DOHH2 (cell line): Measurements from ENCODE around the gene MAP4K5.

ENCODE experiments used
- H3F3A ChIP-seq: fragments of 200-600 bp; sonication (generic), shearing (Covaris generic); 2 replicates; pipeline ENCODE4 v1.6.0; 2016; ENCODE audit warnings: antibody characterized with exemption, mild to moderate bottlenecking; ENCODE audit not compliant: control insufficient read depth, insufficient read depth
- H3K27ac ChIP-seq: fragments of 200-600 bp; sonication (generic); 2 replicates; pipeline ENCODE4 v1.5.1; 2014; ENCODE audit warnings: low read depth, mild to moderate bottlenecking, low read length, moderate library complexity
- H3K27me3 ChIP-seq: fragments of 200-600 bp; sonication (generic); 2 replicates; pipeline ENCODE4 v1.6.1; 2014; ENCODE audit warnings: mild to moderate bottlenecking, low read length, mixed read lengths; ENCODE audit not compliant: control insufficient read depth
- H3K36me3 ChIP-seq: fragments of 200-600 bp; sonication (generic); 2 replicates; pipeline ENCODE4 v1.6.1; 2014; ENCODE audit warnings: mild to moderate bottlenecking, low read length, moderate library complexity, mixed read lengths; ENCODE audit not compliant: control insufficient read depth
- H3K4me1 ChIP-seq: fragments of 200-600 bp; sonication (generic); 2 replicates; pipeline ENCODE4 v1.6.1; 2014; ENCODE audit warnings: mild to moderate bottlenecking, low read length, mixed read lengths; ENCODE audit not compliant: control insufficient read depth
- H3K4me2 ChIP-seq: fragments of 200-600 bp; sonication (generic); 2 replicates; pipeline ENCODE4 v1.6.0; 2014; ENCODE audit warnings: mild to moderate bottlenecking, low read length, moderate library complexity
- H3K4me3 ChIP-seq: fragments of 200-600 bp; sonication (generic); 2 replicates; pipeline ENCODE4 v1.5.1; 2014; ENCODE audit warnings: mild to moderate bottlenecking, low read length, mixed read lengths
- H3K79me2 ChIP-seq: fragments of 200-600 bp; sonication (generic); 2 replicates; pipeline ENCODE4 v1.6.1; 2014; ENCODE audit warnings: mild to moderate bottlenecking, low read length, mixed read lengths; ENCODE audit not compliant: control insufficient read depth
- H3K9me2 ChIP-seq: fragments of 200-600 bp; sonication (generic); replicated peaks from 2 replicates; pipeline ENCODE4 v1.6.1; 2014; ENCODE audit warnings: mild to moderate bottlenecking, low read length, mixed read lengths; ENCODE audit not compliant: control insufficient read depth
- H3K9me3 ChIP-seq: fragments of 200-600 bp; sonication (generic); 2 replicates; pipeline ENCODE4 v1.6.1; 2014; ENCODE audit warnings: antibody characterized with exemption, low read length, mixed read lengths; ENCODE audit not compliant: control insufficient read depth, insufficient read depth
- H4K20me1 ChIP-seq: fragments of 200-600 bp; sonication (generic); 2 replicates; pipeline ENCODE4 v1.6.0; 2014; ENCODE audit warnings: low read depth, mild to moderate bottlenecking, antibody characterized with exemption, low read length, moderate library complexity; ENCODE audit not compliant: control insufficient read depth, insufficient read depth
- EZH2phosphoT487 ChIP-seq: fragments of 200-600 bp; sonication (generic); IDR thresholded peaks from 2 replicates; pipeline ENCODE4 v1.6.1; 2017; ENCODE audit warnings: borderline replicate concordance, mild to moderate bottlenecking, antibody characterized with exemption, low read length, moderate library complexity, mixed read lengths
- TF ChIP-seq, protein P1 (sequence below): fragments of 200-600 bp; sonication (generic); IDR thresholded peaks from one replicate; pipeline ENCODE4 v1.5.1; 2014; ENCODE audit warnings: antibody characterized with exemption, mild to moderate bottlenecking, low read depth, low read length; ENCODE audit not compliant: poor library complexity, severe bottlenecking

The MAP4K5 gene

GRCh38 chr14:50417853-50418252 lies 114.5 kb downstream of the MAP4K5 start:
- no peaks in the 10 kb centered on the region for H4K20me1 ChIP-seq
- no peak overlapping the region for H3K4me2 ChIP-seq
- no peaks in the 10 kb centered on the region for H3K27me3 ChIP-seq
- no peak for TF ChIP-seq EZH2phosphoT487
- TF ChIP-seq, protein P1, sequence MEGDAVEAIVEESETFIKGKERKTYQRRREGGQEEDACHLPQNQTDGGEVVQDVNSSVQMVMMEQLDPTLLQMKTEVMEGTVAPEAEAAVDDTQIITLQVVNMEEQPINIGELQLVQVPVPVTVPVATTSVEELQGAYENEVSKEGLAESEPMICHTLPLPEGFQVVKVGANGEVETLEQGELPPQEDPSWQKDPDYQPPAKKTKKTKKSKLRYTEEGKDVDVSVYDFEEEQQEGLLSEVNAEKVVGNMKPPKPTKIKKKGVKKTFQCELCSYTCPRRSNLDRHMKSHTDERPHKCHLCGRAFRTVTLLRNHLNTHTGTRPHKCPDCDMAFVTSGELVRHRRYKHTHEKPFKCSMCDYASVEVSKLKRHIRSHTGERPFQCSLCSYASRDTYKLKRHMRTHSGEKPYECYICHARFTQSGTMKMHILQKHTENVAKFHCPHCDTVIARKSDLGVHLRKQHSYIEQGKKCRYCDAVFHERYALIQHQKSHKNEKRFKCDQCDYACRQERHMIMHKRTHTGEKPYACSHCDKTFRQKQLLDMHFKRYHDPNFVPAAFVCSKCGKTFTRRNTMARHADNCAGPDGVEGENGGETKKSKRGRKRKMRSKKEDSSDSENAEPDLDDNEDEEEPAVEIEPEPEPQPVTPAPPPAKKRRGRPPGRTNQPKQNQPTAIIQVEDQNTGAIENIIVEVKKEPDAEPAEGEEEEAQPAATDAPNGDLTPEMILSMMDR, result no peak
- H3K36me3 ChIP-seq, result peaks cover 23% of the 10 kb centered on the region
- H3K4me3 ChIP-seq, result no peak overlapping the region
- H3K79me2 ChIP-seq, result no peaks in the 10 kb centered on the region
- peaks cover 2% of the 10 kb centered on the region; the same call in 1 of the 2 replicates for H3F3A ChIP-seq
- no peaks in the 10 kb centered on the region for H3K9me2 ChIP-seq
- no peaks in the 10 kb centered on the region for H3K9me3 ChIP-seq
- no peak overlapping the region for H3K27ac ChIP-seq
- 0 out of 2 replicates have a peak, but pooled peaks cover 5% of the 10 kb centered on the region for H3K4me1 ChIP-seq

GRCh38 chr14:50410921-50411320 lies 121.4 kb downstream of the MAP4K5 start:
- H3K27ac ChIP-seq, result no peak overlapping the region
- H3F3A ChIP-seq, result no peaks in the 10 kb centered on the region
- no peak overlapping the region for H3K4me3 ChIP-seq
- H3K4me2 ChIP-seq, result no peak overlapping the region
- H3K4me1 ChIP-seq, result no peaks in the 10 kb centered on the region
- no peaks in the 10 kb centered on the region for H3K79me2 ChIP-seq
- no peaks in the 10 kb centered on the region for H3K36me3 ChIP-seq
- H3K9me2 ChIP-seq, result no peaks in the 10 kb centered on the region
- no peaks in the 10 kb centered on the region for H3K9me3 ChIP-seq
- H4K20me1 ChIP-seq, result no peaks in the 10 kb centered on the region
- H3K27me3 ChIP-seq, result no peaks in the 10 kb centered on the region
- TF ChIP-seq, protein P1, result no peak
- TF ChIP-seq EZH2phosphoT487, result no peak

GRCh38 chr14:50410071-50410470 lies 122.3 kb downstream of the MAP4K5 start:
- Histone ChIP-seq H3K4me1 (no peaks in the 10 kb centered on the region), H3K27ac (no peak overlapping the region), H3K9me3 (no peaks in the 10 kb centered on the region), H3K4me3 (no peak overlapping the region), H3K9me2 (no peaks in the 10 kb centered on the region), H3K36me3 (no peaks in the 10 kb centered on the region), H3K27me3 (no peaks in the 10 kb centered on the region), H3K79me2 (no peaks in the 10 kb centered on the region), H3K4me2 (no peak overlapping the region), H3F3A (no peaks in the 10 kb centered on the region), H4K20me1 (no peaks in the 10 kb centered on the region)
- no peak for TF ChIP-seq EZH2phosphoT487

- Histone ChIP-seq H3K79me2 (no peaks in the 10 kb centered on the region), H3K4me2 (no peak overlapping the region), H3K27ac (no peak overlapping the region), H4K20me1 (no peaks in the 10 kb centered on the region), H3K4me3 (no peak overlapping the region), H3K36me3 (no peaks in the 10 kb centered on the region), H3F3A (peaks cover 4% of the 10 kb centered on the region; the same call in 1 of the 2 replicates), H3K9me3 (no peaks in the 10 kb centered on the region), H3K4me1 (no peaks in the 10 kb centered on the region), H3K27me3 (no peaks in the 10 kb centered on the region), H3K9me2 (no peaks in the 10 kb centered on the region)
- TF ChIP-seq EZH2phosphoT487, result no peak
- TF ChIP-seq, protein P1, result no peak
Observed at GRCh38 chr14:50407111-50407812, 125.1 kb downstream of the MAP4K5 start.
